NCI-H345 treated with DMSO at 0.1 percent for 48 hours (cell line): ENCODE results near the gene WDTC1.
A peak's percentile ranks its signal among the peaks of the same experiment; 100 is the strongest.

Experiments
- DNase-seq: peaks from one replicate; lab custom pipeline; 2025; ENCODE audit not compliant: unreplicated experiment; lab: John Stamatoyannopoulos, UW

WDTC1 gene

GRCh38 chr1:27332536-27333281 lies 98.3 kb downstream of the WDTC1 start:
- DNase-seq: no peak

DNA sequence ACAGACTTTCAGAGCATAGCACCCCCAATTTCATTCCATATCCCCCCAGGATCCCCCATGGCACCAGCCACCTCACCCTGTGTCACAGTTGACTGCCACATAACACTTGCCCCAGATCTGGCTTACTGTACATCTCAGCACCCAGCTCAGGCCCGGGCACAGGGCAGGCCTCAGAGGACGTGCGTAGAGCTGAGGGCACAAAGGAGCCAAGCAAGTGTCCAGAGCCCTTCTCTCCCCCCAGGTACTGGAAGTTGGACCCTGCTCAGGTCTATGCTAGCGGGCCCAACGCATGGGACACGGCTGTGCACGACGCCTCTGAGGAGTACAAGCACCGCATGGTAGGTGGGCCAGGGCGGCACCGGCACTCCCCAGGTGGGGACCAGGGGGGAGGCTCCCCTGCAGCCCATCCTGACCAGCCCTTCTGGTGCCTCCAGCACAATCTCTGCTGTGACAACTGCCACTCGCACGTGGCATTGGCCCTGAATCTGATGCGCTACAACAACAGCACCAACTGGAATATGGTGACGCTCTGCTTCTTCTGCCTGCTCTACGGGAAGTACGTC lies 99.4 kb downstream of the WDTC1 start:
- no peak for DNase-seq

GRCh38 chr1:27335506-27336422 lies 101.3 kb downstream of the WDTC1 start:
- DNase-seq: no peak

DNA sequence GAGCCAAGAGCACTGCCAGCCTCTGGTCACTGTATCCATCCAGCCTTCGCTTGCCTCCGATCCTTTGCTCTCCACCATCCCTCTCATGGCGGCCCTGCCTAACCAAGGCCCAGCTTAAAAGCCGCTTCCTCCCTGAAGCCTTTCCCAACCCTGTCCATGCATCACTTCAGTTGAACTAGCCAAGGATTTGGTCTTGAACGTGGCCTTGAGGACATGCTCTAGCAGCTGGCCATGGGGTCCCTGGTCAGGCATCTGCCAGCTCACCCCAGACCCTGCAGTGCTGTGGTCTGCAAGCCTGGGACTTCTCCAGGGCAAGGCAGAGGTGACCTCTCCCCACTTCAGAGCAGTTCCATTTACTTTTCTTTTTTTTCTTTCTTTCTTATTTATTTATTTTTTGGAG lies 102.3 kb downstream of the WDTC1 start:
- no peak for DNase-seq

DNA sequence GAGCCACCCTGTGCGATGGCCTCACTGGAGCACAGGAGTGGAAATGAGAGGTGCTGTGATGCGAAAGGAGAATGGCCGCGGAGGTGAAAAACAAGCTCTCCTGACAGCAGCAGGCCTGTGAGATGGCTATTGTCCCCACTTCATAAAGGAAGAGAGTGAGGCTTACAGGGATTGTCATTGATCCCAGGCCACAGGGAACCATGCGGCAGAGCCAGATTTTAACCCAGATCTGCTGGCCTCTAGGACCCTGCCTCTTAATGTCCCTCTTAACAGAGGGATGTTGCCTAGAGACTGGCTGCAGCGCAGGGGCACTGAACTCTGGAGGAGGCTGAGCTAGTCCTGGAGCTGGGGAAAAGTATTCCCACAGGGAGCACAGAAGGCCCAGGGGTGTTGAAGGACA lies 104.3 kb downstream of the WDTC1 start:
- no peak for DNase-seq

DNA sequence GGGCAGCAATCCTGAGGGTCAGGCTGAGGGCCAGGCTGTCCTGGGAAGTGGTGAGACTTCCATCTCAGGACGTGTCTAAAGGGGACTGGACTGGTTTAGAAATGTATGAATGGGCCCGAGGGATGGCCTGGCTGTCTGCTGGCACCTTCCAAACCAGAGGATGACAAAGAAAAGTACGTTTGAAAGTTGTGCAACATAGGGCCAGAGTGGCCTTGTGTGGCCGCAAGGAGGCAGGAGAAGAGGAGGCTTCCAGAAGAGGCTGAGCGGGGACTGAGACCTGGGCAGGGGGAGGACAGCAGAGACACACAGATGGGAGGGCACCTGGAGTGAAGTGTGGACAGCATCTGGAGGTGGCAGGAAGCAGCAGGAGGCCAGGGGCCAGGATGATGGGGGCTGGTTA lies 104.8 kb downstream of the WDTC1 start:
- DNase-seq: no peak

DNA sequence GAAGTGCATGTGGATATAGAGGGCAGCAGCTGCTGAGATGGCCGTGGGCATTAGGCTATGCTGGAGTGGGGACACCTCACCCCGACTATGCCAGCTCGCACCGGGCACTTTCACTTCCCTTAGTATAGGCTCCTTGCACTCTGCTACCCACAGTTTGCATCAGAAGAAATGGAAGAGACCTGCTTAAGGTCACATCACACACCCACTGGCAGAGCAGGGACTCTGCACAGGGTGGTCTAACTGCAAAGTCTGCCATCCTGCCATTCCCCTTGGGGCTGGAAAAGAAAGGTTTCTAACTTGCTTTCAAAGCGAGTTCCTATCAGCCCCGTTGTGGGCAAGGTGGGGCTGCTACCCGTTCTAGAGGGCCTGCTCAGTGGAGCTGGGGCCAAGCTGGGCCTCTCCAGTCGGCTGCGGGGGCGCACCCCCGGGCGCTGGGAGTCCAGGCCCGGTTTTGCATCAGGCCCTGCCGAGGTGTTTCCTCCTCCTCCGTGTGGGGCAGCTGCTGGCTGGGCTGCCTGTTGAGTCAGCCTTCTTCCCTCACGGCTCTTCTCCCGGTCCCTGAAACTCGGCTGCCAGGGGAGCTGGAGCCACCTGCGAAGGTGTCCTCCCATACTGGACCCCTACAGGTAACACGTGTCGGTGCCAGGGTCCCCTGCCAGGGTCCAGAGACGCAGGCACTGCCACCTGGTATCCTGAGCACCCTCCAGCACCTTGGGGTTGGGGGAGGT lies 107.3 kb downstream of the WDTC1 start, which contains the start of gene SYTL1:
TSS of gene SYTL1 (plus strand) at position 498 of the 728 bp plus-strand sequence. CDS start 3,313 bp downstream, outside the sequence.
- DNase-seq: peak; percentile 52

DNA sequence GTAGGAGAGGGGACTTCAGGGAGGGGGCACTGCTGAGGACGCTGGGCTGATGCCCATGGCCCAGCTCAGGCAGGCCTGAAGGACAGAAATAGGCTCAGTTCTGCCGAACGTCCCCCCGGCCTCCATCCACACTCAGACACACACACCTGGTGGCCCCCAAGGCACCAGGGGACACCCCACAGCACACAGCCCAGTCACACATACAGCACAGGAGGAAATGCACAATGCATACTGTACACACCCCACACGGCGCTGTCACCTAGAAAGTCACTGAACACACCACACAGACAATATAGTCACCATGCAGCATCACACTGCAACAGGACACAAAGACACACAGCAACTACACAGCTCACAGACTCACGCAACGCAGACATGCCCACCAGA lies 108.0 kb downstream of the WDTC1 start:
- DNase-seq: peak; percentile 9

DNA sequence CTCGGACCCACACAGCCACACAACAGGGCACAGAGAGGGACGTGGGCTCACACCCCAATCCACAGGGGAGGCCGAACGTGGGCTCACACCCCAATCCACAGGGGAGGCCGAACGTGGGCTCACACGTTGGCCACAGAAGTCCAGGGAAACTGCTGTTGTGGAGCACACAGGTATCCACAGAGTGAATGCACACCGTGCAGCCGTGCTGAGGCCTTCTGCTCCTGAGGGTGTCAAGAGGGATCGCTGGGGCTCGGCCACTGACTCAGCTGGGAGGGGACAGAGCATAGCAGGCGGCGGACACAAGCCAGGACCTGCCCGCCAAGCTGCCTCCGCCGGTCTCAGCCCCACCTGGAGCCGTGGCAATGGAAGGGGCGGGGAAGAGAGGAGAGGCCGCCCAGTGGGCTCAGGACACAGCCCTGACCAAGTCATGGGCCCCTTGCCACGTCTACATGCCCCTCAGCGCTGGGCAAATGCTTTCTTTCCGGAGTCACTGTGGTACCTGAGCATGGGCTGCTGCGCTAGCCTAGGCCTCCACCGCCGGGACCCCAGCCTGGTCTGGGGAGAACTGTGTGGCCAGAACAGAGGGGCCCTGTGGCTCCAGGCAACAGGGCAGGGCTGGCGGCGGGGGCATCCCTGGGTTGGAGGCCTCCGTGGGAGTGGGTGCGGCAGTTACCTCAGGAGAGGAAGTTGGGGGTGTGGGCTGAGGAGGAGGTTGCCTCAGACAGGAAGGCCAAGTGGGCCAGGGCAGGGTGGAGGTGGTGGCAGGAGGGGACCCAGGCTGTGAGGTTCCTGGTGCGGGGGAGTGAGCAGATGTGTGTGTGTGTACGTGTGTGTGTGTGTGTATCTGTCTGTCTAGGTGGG lies 108.6 kb downstream of the WDTC1 start:
- DNase-seq: peak; percentile 12

- DNase-seq: no peak
These were observed 109.2 kb downstream of the WDTC1 start for GRCh38 chr1:27343639-27344025.

GRCh38 chr1:27345272-27345671 lies 110.8 kb downstream of the WDTC1 start:
- DNase-seq: no peak

DNA sequence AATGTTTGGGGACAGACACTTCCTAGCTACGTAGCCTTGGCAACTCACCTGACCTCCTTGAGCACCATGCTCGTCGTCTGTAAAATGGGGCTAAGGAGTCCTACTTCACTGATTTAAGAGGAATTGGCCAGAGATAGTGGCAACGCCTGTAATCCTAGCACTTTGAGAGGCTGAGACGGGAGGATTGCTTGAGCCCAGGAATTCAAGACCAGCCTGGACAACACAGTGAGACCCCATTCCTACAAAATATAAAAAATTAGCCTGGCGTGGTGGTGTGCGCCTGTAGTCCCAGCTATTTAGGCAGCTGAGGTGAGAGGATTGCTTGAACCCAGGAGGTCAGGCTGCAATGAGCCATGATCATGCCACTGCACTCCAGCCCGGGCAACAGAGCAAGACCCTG lies 111.9 kb downstream of the WDTC1 start:
- DNase-seq: no peak

DNA sequence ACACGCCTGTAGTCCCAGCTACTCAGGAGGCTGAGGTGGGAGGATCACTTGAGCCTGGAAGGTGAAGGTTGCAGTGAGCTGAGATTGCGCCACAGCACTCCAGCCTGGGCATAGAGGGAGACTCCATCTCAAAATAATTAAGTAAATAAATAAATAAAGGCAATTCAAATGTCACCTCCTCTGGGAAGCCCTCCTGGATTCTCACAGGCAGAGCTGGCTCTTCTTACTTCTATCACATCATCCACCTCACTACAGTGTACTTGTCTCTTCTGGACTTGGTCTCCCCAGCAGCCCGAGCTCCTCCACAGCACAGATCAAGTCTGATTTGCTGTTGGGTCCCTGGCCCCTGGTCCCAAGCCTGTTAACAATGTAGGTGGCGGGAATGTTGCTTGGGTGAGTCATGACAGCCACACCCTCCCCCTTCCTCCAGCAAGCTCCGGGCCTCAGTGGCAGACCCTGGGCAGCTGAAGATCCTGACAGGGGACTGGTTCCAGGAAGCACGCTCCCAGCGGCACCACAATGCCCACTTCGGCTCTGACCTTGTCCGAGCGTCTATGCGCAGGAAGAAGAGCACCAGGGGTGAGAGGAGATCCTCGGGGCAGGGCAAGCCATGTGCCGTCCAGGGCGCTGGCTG lies 112.7 kb downstream of the WDTC1 start:
- no peak for DNase-seq

GRCh38 chr1:27348861-27349783 lies 114.7 kb downstream of the WDTC1 start:
- peak; percentile 44 for DNase-seq

DNA sequence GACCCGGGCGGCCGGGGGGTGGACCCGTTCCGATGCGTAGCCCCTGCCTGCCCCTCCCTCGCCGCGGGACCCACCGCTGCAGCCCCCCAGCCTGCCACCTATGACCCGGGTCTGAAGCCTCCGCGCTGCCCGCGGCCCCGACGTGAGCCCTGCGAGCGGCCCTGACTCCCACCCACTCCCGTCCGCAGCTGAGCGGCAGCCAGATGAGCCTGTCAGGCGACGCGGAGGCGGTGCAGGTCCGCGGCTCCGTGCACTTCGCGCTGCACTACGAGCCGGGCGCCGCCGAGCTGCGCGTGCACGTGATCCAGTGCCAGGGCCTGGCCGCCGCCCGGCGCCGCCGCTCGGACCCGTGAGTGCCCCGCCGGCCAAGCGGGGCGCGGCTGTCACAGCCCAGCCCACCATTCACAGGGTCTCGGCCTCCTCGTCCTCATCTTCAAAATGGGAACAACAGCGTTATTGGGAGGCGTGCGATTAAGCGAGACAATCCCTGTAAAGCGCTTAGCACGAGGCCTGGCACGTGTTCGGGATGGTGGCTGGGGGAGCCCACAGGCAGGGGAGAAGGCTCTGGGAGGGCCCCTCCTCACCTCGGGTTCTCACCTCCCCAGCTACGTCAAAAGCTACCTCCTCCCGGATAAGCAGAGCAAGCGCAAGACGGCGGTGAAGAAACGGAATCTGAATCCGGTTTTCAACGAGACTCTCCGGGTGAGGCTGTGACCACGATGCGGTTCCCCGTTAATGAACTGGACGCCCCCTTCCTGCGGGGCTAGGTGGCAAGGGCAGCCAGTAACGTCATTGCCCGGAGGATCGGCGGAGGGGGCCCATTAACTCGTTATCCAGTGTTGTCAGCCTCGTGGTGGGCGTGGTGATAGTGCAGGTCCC lies 115.6 kb downstream of the WDTC1 start:
- peak; percentile 51 for DNase-seq

DNA sequence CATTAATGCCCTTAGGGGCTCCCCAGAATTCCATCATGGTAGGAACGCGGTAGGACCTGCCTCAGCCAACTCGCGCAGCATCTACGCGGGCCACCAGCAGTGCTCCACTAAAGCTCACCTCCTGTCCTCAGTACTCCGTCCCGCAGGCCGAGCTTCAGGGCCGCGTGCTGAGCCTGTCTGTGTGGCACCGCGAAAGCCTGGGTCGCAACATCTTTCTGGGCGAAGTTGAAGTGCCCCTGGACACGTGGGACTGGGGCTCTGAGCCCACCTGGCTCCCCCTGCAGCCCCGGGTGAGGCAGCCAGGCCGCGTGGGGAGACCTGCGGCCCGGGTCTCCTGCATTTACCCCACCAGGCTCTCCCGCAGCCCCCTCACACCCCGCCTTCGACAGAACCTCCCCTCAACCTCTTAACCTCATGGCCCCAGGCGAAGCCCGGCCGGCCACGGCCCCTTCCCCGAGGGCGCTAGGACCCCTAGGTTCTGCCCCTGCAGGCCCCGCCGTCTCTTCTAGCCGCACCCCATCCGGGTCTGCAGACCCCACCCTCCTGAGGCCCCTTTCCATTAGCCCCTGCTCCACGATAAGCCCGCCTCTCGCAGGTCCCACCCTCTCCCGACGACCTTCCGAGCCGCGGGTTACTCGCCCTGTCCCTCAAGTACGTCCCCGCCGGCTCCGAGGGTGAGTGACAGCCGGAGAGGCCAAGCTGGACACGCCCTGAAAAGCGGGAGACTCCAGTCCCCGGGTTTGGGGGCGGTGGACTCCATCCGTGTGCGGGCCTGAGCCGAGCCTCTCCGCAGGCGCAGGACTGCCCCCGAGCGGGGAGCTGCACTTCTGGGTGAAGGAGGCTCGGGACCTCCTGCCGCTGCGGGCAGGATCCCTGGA lies 116.5 kb downstream of the WDTC1 start:
- no peak for DNase-seq
